Hematopoietic multipotent progenitor cell treated with erythropoietin and hydrocortisone succinate and interleukin-3 and kit ligand, for 17 days (in vitro differentiated cells): ENCODE data around the gene ARHGAP15.

Experiments
- DNase-seq: peaks from one replicate; pipeline ENCODE4 v3.0.0-alpha.2; 2015; ENCODE audit warnings: low spot score

ARHGAP15 gene

GRCh38 chr2:143482771-143483170 is 353.6 kb downstream of the ARHGAP15 start:
- DNase-seq, result no peak

DNA sequence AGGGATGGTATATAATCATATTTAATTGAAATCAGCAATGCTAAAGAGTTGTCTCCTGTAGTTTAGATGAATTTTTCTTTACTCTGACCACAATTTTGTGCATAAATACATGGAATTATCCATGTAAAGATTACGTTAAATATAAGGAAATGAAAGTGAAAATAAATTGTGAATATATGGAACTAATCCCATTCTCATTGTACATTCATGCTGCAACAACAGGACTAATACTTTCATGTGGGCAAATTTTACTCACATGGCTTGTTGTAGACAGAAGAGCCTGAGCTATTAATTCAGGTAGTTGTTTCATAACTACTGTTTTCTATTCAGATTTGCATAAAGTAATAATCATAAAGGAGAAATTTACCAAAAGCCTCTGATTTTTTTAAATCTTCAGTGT is 357.8 kb downstream of the ARHGAP15 start:
- no peak for DNase-seq

GRCh38 chr2:143489145-143489544 is 359.9 kb downstream of the ARHGAP15 start:
- no peak for DNase-seq

- no peak for DNase-seq
Measured at GRCh38 chr2:143491131-143491530, 361.9 kb downstream of the ARHGAP15 start.

DNA sequence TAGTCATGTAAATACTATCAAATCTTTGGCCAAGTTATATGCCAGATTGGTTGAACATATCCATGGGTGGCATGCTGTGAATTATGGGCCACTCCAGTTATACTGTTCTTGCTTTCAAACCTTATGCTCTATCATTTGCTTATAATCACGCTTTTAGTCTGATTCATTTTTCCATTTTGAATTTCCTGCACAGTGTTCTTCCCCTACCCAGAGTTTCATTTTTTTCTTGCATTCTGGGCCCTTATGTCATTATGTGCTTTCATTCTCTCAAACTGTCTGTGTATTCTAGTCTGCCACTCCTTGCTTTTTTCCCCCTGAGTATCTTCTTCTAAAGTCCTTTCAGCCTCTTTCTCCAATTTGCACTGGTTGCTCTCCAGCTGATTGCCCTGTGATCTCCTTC is 364.1 kb downstream of the ARHGAP15 start:
- DNase-seq, result no peak

DNA sequence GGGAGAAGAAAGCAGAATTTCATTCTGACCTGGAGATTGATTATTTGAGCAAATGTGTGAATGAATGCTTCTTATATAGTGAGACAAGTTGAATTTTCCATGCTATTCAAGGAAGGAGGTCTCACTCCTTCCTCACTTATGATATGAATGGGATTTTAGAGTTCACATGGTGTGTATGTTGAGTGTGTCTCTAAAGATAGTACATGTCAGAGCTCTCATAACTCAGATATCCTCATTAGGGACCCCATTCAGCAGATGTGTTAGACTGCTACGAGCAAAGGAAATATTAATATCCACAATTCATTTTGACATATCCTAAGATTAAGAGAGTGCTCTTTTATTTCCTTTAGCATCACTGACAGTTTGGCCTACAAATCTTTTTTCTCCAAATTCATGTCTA is 368.5 kb downstream of the ARHGAP15 start:
- no peak for DNase-seq

DNA sequence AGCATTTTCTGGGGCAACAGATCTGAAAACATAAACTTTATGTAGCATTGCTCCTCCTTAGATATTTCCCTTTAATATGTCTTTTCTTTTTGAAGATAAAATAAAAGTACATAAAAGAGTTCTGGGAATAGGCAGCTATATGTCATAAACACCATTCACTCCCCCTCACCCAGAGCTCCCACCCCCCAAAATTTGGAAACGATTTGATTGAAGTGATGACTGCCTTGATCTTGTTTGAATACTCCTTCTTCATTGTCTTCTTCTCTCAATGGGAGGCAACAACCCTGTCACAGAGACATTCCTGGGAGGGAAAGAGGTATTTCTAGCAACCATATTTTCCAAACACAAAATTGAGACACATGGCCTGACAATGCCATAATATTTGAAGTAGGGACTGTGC is 369.3 kb downstream of the ARHGAP15 start:
- DNase-seq, result no peak

- no peak for DNase-seq
Measured at GRCh38 chr2:143499061-143499460, 369.8 kb downstream of the ARHGAP15 start.

GRCh38 chr2:143501106-143501676 is 372.0 kb downstream of the ARHGAP15 start:
- no peak for DNase-seq

GRCh38 chr2:143503280-143503679 is 374.1 kb downstream of the ARHGAP15 start:
- no peak for DNase-seq

DNA sequence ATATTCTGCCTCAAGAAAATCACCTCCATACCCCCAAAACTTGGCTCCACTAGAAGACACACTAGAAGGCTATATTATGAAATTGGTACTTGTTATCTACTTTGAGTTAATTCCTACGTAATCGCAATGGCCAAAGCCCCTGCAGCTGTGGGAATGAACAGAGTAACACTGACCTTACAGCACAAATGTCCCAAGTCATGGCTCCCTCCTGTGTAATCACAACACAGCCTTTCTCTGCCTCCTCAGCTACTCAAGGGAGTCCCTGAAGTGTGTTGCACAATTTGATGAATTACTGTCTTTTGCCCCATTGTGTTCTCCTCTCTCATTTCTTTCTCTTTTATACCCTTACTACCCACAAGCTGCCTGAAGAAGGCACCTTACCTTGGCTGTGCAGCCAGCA is 375.2 kb downstream of the ARHGAP15 start:
- DNase-seq, result no peak

DNA sequence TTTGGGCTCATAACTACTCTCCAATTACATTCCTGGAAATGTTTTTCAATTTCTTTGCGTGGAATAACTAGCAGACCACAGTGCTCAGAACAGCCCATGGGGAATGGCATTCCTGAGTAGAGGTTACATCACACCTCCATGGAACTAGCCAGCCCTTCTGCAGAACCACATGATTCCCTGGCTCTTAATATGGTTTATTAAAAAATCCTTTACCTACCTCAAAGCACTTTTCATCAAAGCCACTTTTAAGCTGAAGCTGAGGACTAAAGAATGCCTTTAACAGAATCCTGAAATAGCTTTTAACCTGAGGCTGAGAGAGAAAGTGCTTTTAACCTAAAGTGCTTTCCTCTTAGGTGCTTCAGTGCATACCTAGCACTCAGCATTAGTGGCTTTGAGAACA is 376.3 kb downstream of the ARHGAP15 start:
- DNase-seq, result no peak

DNA sequence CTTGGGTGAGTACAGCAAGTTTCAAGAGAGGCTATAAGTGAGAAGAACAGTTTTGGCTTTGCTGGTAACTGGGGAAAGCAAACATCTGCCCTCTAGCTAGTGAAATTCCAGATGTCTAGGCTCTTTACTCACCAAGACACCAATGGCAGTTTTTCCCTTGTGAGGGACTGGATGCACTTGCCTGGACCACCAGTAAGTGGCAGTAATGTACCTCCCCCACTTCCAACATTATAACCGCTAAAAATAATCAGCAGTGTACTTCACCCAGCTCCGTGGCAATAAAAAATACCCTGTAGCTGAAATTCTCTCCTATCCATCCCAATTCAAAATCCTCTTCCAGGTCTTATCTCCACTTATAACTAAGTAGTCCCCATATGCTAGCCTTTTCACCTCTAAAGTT is 383.9 kb downstream of the ARHGAP15 start:
- no peak for DNase-seq

DNA sequence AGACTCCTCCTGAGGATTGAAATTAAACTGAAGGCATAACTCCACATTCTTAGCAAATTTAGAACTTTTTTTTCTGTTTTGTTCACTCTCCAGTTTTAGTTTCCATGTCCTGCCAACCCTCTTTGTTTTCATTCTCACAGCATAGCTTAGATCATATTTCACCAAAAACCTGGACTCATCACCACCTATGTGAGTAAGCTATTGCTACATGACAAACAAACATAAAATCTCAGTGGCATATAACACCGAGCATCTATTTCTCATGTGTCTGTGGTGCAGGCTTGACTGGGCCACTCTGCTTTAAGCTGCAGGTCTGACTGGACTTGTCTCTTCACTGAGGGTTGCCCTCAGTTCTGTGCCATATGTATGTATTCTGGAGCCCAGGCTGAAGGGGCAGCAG is 385.2 kb downstream of the ARHGAP15 start:
- DNase-seq, result no peak

GRCh38 chr2:143515318-143515717 is 386.1 kb downstream of the ARHGAP15 start:
- DNase-seq, result no peak

DNA sequence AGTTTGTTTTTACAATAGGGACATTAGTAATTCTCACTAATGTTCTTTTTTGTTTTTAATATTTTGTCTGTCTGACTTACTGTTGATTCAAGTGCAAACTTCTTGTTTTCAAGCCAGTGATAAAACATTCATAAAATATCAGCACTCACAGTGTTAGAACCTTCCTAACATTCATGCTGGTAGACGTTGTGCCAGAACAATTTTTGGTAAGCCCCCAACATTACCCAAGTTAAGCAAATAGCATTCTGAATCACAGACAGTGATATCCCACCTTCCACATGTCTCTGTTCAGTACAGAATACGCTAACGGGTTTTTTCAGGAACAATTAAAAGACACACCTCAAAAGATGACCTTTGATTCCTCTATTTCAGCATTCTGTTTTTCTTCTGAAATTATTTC is 390.3 kb downstream of the ARHGAP15 start:
- DNase-seq, result no peak

DNA sequence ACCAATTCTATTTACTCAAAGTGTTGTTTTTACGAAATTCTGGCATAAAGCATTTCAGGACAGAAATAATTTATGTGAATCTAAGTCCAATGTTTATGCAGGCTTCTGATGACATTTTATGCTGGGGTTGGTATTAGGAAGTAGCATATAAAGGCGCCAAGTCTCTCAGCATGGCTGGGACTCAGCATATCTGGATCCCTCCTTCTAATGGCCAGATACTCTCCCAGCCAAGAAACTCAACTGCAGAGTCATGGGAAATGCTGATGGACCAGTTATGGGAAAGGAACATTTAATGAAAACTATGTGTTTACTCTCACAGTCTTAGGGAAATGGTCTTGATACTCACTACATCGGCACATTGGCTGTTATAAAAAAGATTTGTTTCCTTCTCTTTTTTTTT is 392.2 kb downstream of the ARHGAP15 start:
- no peak for DNase-seq

- DNase-seq, result no peak
Measured at GRCh38 chr2:143522699-143523098, 393.5 kb downstream of the ARHGAP15 start.

- DNase-seq, result no peak
Measured at GRCh38 chr2:143524119-143524553, 394.9 kb downstream of the ARHGAP15 start.

GRCh38 chr2:143524559-143525401 is 395.6 kb downstream of the ARHGAP15 start:
- DNase-seq, result no peak

- no peak for DNase-seq
Measured at GRCh38 chr2:143525402-143525860, 396.2 kb downstream of the ARHGAP15 start.

DNA sequence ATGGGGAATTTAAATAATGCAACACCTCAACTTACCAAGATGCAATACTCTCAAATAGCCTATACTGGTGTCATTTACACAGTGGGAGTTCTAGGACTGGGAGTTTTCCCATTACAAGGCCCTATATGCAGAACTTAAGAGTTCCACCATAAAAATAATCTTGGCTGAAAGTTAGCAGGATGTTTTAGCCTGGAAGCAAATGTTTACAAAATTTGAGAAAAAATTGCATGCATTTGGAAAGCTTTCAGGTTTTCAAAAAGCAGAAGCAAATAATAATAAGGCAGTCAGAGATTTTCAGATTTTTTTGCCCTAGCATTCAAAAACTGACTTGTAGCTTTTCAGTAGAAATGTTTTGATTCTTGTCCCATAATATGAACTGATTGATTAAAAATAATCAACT is 397.3 kb downstream of the ARHGAP15 start:
- no peak for DNase-seq

GRCh38 chr2:143528021-143528420 is 398.8 kb downstream of the ARHGAP15 start:
- no peak for DNase-seq
